ENCODE data around the gene GRIK5.

GRCh38 chr19:42064432-42064831 is 5.6 kb downstream of the GRIK5 start:
- TF ChIP-seq CTCF (conservative IDR thresholded peaks at IDR 0.05 in 1 of 2, IDR thresholded peaks at IDR 0.05 in 1 of 2; ENCODE audit: extremely low read depth in 1 of 2, insufficient read depth in 1 of 2, low read depth in 1 of 2, low read length in 2 of 2) (no peak), EZH2 (IDR thresholded peaks at IDR 0.05; ENCODE audit: borderline replicate concordance, low read length) (no peak)
